B cell (primary cell): Measurements from ENCODE around the gene METAP2. TPM values are rescaled to one million over a fixed set of nuclear protein-coding genes. Genes with fewer than 3 reads are reported as not detected.

Experiments used
- ATAC-seq: fragments of 200-7000 bp; cut with Tn5 transposase; one replicate; pipeline ENCODE4 v1.10.0; 2021; ENCODE audit warnings: low read depth, mild to moderate bottlenecking, moderate number of reproducible peaks, moderate library complexity
- CTCF ChIA-PET: fragments of 350-600 bp; sonication (Branson Sonifier 250); formaldehyde crosslinking; loops from one replicate; lab custom pipeline; 2021; ENCODE audit warnings: antibody characterized with exemption, inconsistent platforms; lab: Charles Lee
- POLR2A ChIA-PET: fragments of 350-600 bp; sonication (Branson Sonifier 250); formaldehyde crosslinking; loops from one replicate; lab custom pipeline; 2021; ENCODE audit warnings: antibody characterized with exemption; lab: Charles Lee
- DNase-seq: peaks from one replicate; pipeline ENCODE4 v3.0.0; 2013
- H2AFZ ChIP-seq: 2 replicates; pipeline ENCODE4 v1.6.1; 2012; ENCODE audit warnings: mild to moderate bottlenecking, low read depth, low read length; ENCODE audit not compliant: insufficient read depth, poor library complexity, severe bottlenecking
- H3K27ac ChIP-seq, 2 donors: 1 replicate in 1 of 2; 2 replicates in 1 of 2; pipeline ENCODE4 v1.5.1; 2012 to 2013; ENCODE audit warnings: low read length in 2 of 2, mild to moderate bottlenecking in 2 of 2, moderate library complexity in 1 of 2
- H3K27me3 ChIP-seq, 4 experiments: fragments of 200-600 bp in 1 of 4; sonication (generic) in 1 of 4; replicated peaks in 1 of 4; 1 replicate in 2 of 4; 2 replicates in 2 of 4; pipeline versions ENCODE4 v1.6.1 to v1.7.0; 2013 to 2016; ENCODE audit warnings: low read length in 3 of 4, mild to moderate bottlenecking in 2 of 4, mixed read lengths in 1 of 4, moderate library complexity in 1 of 4; ENCODE audit not compliant: insufficient read depth in 4 of 4, control insufficient read depth in 3 of 4; ENCODE audit errors: control extremely low read depth in 1 of 4
- H3K36me3 ChIP-seq, 2 experiments: replicated peaks in 1 of 2; 1 replicate in 1 of 2; 2 replicates in 1 of 2; pipeline versions ENCODE4 v1.6.1 to v1.7.1; 2013; ENCODE audit warnings: low read length in 1 of 2; ENCODE audit not compliant: insufficient read depth in 2 of 2, control insufficient read depth in 1 of 2; ENCODE audit errors: control extremely low read depth in 1 of 2, extremely low read depth in 1 of 2
- H3K4me1 ChIP-seq, 2 donors: fragments of 200-600 bp in 1 of 2; sonication (generic) in 1 of 2; 1 replicate in 1 of 2; 2 replicates in 1 of 2; pipeline versions ENCODE4 v1.5.1 to v1.6.1; 2013 to 2017; ENCODE audit warnings: low read length in 2 of 2; ENCODE audit not compliant: control insufficient read depth in 2 of 2, insufficient read depth in 2 of 2
- H3K4me2 ChIP-seq: replicated peaks from 2 replicates; pipeline ENCODE3; 2012; ENCODE audit warnings: mild to moderate bottlenecking, low read depth, low read length; ENCODE audit not compliant: poor library complexity, severe bottlenecking
- H3K4me3 ChIP-seq, 5 experiments: fragments of 200-600 bp in 1 of 5; sonication (generic) in 1 of 5; 1 replicate in 3 of 5; 2 replicates in 2 of 5; pipeline versions ENCODE4 v1.5.1 to v1.7.0; 2011 to 2016; ENCODE audit warnings: low read length in 4 of 5, mild to moderate bottlenecking in 4 of 5, low read depth in 2 of 5, control low read depth in 1 of 5, moderate library complexity in 1 of 5; ENCODE audit not compliant: insufficient read depth in 1 of 5; ENCODE audit errors: control extremely low read depth in 1 of 5, extremely low read depth in 1 of 5
- H3K79me2 ChIP-seq: fragments of 200-600 bp; sonication (generic); one replicate; pipeline ENCODE4 v1.6.0; 2016; ENCODE audit warnings: low read length; ENCODE audit not compliant: control insufficient read depth, insufficient read depth
- H3K9ac ChIP-seq: fragments of 200-600 bp; sonication (generic); 2 replicates; pipeline ENCODE4 v1.6.1; 2017; ENCODE audit warnings: mild to moderate bottlenecking, low read length, moderate library complexity
- H3K9me3 ChIP-seq, 3 donors: one replicate each; pipeline versions ENCODE4 v1.6.1 to v1.7.1; 2013; ENCODE audit warnings: low read length in 2 of 3; ENCODE audit not compliant: control insufficient read depth in 2 of 3, insufficient read depth in 1 of 3; ENCODE audit errors: control extremely low read depth in 1 of 3
- H4K20me1 ChIP-seq: 2 replicates; pipeline ENCODE4 v1.6.0; 2012; ENCODE audit warnings: mild to moderate bottlenecking, low read length; ENCODE audit not compliant: insufficient read depth, control insufficient read depth, poor library complexity, severe bottlenecking
- H3K27ac Mint-ChIP-seq: one replicate; pipeline ENCODE4 v1.8.0; 2021; ENCODE audit warnings: mixed read lengths
- H3K27me3 Mint-ChIP-seq: one replicate; pipeline ENCODE4 v1.8.0; 2021; ENCODE audit warnings: mixed read lengths
- H3K4me1 Mint-ChIP-seq: one replicate; pipeline ENCODE4 v1.8.0; 2021; ENCODE audit warnings: mixed read lengths
- H3K4me3 Mint-ChIP-seq: one replicate; pipeline ENCODE4 v1.8.0; 2021; ENCODE audit warnings: mixed read lengths
- H3K9me3 Mint-ChIP-seq: one replicate; pipeline ENCODE4 v1.8.0; 2022; ENCODE audit warnings: mixed read lengths; ENCODE audit not compliant: insufficient read depth
- CTCF ChIP-seq: fragments of 200-600 bp; IDR thresholded peaks from one replicate; pipeline ENCODE4 v1.8.0; 2022; ENCODE audit warnings: antibody characterized with exemption, mild to moderate bottlenecking
- EZH2 ChIP-seq: IDR thresholded peaks from 2 replicates; pipeline ENCODE4 v1.6.1; 2012; ENCODE audit warnings: borderline replicate concordance, low read depth, mild to moderate bottlenecking, moderate library complexity, low read length; ENCODE audit not compliant: insufficient read depth, poor library complexity, severe bottlenecking
- WGBS: methylation state at CpG from one replicate; pipeline ENCODE4 v1.1.5; 2013; ENCODE audit warnings: missing lambda C conversion rate; ENCODE audit not compliant: insufficient coverage; 5-methylcytosine and 5-hydroxymethylcytosine counted together
- intact Hi-C: fragments of 100-400 bp; cut with micrococcal nuclease; formaldehyde crosslinking; loops from one replicate; pipeline ENCODE4 v1.10.0; 2022
- polyA plus RNA-seq: library from polyadenylated mRNA; depleted of rRNA; stranded (reverse); fragments of >200 nt; gene quantifications from 2 replicates; pipeline ENCODE4 v1.2.3, GENCODE V29; 2012
- total RNA-seq, 2 donors: library from RNA; stranded (reverse); fragments of 120-200 nt in 1 of 2; gene quantifications; 1 replicate in 1 of 2; 2 replicates in 1 of 2; pipeline versions ENCODE4 v1.2.3 to v1.2.4, GENCODE V29; 2013 to 2022

METAP2 gene
- total and polyA plus RNA-seq, 2 donors (not counting 1 experiment from before 2014, with no cell fraction given): 15.3 to 49.9 TPM

GRCh38 chr12:95544756-95545155, 70.8 kb downstream of the METAP2 start:
- intact Hi-C loops: loop anchor here (5.0 to 10.0 kb wide), 2 partner anchors 310 to 1867 kb away; partner anchors contain the start of genes CRADD and SNRPF
- H3K27me3 Mint-ChIP-seq: peaks cover 6% of the 10 kb centered on the region
- Histone ChIP-seq H3K9me3 (peaks cover 0 to 5% (median 1%) of the 10 kb centered on the region in 3 donors), H3K4me2 (no peak overlapping the region), H3K4me1 (peaks cover 8 to 12% of the 10 kb centered on the region in 2 donors), H3K4me3 (no peak overlapping the region), H3K36me3 (no peaks in the 10 kb centered on the region), H4K20me1 (no peaks in the 10 kb centered on the region), H3K9ac (no peak overlapping the region), H3K27me3 (peaks cover 0 to 7% (median 0%) of the 10 kb centered on the region in 4 experiments), H3K27ac (no peak overlapping the region), H2AFZ (no peak overlapping the region), H3K79me2 (no peaks in the 10 kb centered on the region)
- ChIA-PET POLR2A (no interaction called here), CTCF (interaction anchor here (0.9 to 1.5 kb wide), 3 partner anchors 10 to 428 kb away, joined by 5 to 7 read pairs (median 6); no protein-coding TSS in a partner anchor)
- TF ChIP-seq CTCF: no peak
- TF ChIP-seq EZH2: no peak
- no peak overlapping the region for H3K27ac Mint-ChIP-seq
- ATAC-seq: no peak
- no peak overlapping the region for H3K4me3 Mint-ChIP-seq
- WGBS: no CpG with 5 or more reads among the region's 3 CpGs
- no peak for DNase-seq
- no peaks in the 10 kb centered on the region for H3K9me3 Mint-ChIP-seq
- peaks cover 22% of the 10 kb centered on the region for H3K4me1 Mint-ChIP-seq

- no peak overlapping the region for H3K4me3 ChIP-seq
- intact Hi-C loops: loop anchor here (5.0 to 10.0 kb wide), 2 partner anchors 309 to 1868 kb away; partner anchors contain the start of genes CRADD and SNRPF
- ChIA-PET POLR2A (no interaction called here), CTCF (interaction anchor here (1.5 kb wide), 1 partner anchor 10 kb away, joined by 7 read pairs; no protein-coding TSS in a partner anchor)
- H3K27ac ChIP-seq: no peak overlapping the region
- Mint-ChIP-seq H3K4me3 (no peak overlapping the region), H3K27ac (no peak overlapping the region), H3K27me3 (peaks cover 6% of the 10 kb centered on the region), H3K9me3 (no peaks in the 10 kb centered on the region), H3K4me1 (peaks cover 22% of the 10 kb centered on the region)
- no peak for TF ChIP-seq EZH2
- TF ChIP-seq CTCF: no peak
- WGBS: 100% methylated on average over 1 of the region's 4 CpGs
- ATAC-seq (no peak), DNase-seq (no peak)
- H3K79me2 ChIP-seq: no peaks in the 10 kb centered on the region
- no peaks in the 10 kb centered on the region for H4K20me1 ChIP-seq
- H3K4me2 ChIP-seq: no peak overlapping the region
- peaks cover 0 to 8% (median 1%) of the 10 kb centered on the region in 3 donors for H3K9me3 ChIP-seq
- peaks cover 0 to 7% (median 0%) of the 10 kb centered on the region in 4 experiments for H3K27me3 ChIP-seq
- H3K4me1 ChIP-seq: peaks cover 8 to 12% of the 10 kb centered on the region in 2 donors
- H2AFZ ChIP-seq: no peak overlapping the region
- H3K9ac ChIP-seq: no peak overlapping the region
- no peaks in the 10 kb centered on the region for H3K36me3 ChIP-seq
Measured at GRCh38 chr12:95545303-95545702, 71.4 kb downstream of the METAP2 start.
